ENCODE results near the gene TRIP12.

Gene TRIP12

DNA sequence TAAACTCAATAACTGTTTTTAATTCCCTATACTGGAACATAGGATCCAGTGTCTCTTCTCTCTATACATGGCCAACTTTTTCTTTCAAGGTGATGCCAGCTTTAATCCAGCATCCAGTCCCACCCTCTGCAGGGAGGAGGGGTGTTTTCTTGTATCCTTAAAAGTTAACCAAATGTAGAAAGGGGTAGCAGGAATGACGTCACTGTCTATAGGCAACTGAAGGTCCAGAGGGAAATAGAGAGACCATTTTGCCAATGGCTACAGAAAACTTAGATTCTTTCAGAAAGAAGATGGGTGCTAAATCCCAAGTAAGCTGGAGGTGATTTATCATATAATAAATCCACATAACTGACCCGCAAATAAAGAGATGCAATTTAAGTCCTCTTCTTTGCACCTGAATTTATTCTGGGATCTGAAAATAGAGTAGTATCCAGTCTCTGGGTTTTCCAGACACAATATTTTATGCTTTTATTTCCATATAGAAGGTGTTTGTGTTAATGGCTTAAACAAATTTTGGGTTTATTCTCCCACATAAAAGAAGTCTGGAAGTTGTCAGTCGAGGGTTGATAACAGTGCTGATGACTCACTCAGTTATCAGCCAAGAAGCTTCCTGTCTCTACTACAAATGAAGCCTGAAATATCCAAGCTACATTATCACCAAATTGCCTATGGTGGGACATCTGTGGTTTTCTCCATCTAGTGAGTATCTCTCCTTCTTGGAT is 201.7 kb downstream of the TRIP12 start:
- Mint-ChIP-seq H3K36me3 (no peaks in the 10 kb centered on the region), H3K4me3 (no peak overlapping the region), H3K9me3 (no peaks in the 10 kb centered on the region), H3K27me3 (peaks cover 65% of the 10 kb centered on the region), H3K4me1 (peaks cover 6% of the 10 kb centered on the region), H3K27ac (no peak overlapping the region)
- ATAC-seq, result no peak

DNA sequence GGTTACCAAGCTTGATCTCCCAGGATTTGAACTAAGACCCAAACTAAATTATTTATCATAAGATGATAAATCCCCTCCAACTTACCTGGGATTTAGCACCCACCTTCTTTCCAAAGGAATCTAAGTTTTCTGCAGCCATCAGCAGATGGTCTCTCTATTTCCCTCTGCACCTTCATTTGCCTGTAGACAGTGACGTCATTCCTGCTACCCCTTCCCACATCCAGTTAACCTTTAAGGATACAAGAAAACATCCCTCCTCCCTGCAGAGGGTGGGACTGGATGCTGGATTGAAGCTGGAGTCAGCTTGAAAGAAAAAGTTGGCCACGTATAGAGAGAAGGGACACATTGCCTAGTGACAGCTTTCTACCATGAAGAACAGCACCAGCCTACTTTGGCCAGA is 203.8 kb downstream of the TRIP12 start:
- ATAC-seq, result no peak
- no peak overlapping the region for H3K4me3 Mint-ChIP-seq
- peaks cover 62% of the 10 kb centered on the region for H3K27me3 Mint-ChIP-seq
- H3K9me3 Mint-ChIP-seq, result no peaks in the 10 kb centered on the region
- peaks cover 12% of the 10 kb centered on the region for H3K4me1 Mint-ChIP-seq
- H3K36me3 Mint-ChIP-seq, result no peaks in the 10 kb centered on the region
- H3K27ac Mint-ChIP-seq, result no peak overlapping the region

DNA sequence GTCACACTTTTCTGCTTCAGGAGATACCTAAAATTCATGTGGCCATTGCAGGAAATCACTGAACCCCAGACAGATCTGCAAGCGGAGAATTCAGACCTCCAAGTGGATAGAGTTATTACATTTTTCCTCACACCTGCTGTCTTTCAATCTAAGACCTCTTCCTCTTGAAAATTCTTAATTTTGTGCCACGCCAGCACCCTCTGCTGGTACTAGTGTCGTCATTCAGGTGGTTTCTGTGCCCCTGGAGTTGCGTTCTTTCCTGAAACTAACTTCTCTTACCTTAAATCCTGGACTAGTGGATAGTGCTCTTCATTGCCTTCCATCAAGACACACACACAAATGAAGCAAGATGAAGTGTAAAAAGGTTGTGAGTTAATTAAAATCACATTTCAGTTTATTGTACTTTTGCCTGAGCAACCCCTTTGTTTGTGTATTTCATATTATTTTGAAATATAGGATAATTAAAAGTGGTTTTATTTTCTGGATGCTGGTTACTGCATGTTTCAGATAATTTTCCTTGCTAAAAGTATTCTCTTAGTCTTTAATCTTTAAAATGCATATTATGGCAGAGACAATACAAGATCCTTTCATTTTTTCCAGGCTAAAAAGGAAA is 205.8 kb downstream of the TRIP12 start:
- peaks cover 76% of the 10 kb centered on the region for H3K27me3 Mint-ChIP-seq
- H3K27ac Mint-ChIP-seq, result no peak overlapping the region
- no peaks in the 10 kb centered on the region for H3K36me3 Mint-ChIP-seq
- ATAC-seq, result no peak
- peaks cover 12% of the 10 kb centered on the region for H3K4me1 Mint-ChIP-seq
- no peak overlapping the region for H3K4me3 Mint-ChIP-seq
- H3K9me3 Mint-ChIP-seq, result no peaks in the 10 kb centered on the region

DNA sequence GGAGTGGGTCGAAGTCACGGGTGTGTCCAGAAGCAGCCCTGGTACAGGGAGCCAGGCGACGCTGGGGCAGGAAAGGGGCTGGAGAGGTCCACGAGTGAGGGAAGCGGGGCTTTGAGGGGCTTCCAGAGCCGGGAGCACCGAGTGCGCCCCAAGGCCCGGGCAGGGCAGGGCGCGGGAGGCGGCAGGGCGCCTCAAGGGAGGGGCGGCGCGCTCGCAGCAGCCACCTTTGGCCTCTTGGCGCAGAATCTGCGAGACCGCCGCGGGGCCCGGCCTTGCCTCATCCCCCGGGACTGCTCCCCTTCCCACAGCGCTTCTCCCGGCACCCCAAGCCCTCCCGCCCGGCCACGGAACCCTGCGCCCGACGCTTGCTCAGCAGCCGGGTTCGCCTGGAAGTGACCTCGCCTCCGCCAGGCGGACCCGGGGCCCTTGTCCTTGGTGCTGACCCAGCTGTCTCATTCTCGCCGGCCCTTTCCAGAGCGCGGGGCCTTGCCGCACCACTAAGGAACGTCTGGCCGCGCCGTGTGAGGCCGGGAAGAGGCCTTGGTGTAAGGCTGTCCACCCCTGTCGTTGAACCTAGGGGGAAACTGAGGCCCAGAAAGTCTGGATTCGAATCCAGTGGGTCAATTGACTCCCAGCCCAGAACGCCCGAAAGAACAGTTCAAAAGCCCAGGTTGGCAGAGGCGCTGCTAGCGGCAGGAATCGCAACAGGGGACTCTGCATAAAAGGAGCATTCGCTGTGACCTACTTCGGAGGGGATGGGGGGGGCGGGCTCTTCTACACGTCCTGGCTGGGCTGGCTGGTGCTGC is 206.9 kb downstream of the TRIP12 start:
- no peaks in the 10 kb centered on the region for H3K36me3 Mint-ChIP-seq
- peaks cover 12% of the 10 kb centered on the region for H3K4me1 Mint-ChIP-seq
- peaks cover 80% of the 10 kb centered on the region for H3K27me3 Mint-ChIP-seq
- peak overlapping the region; percentile 60 for H3K4me3 Mint-ChIP-seq
- H3K27ac Mint-ChIP-seq, result no peak overlapping the region
- ATAC-seq, result peak; percentile 34
- no peaks in the 10 kb centered on the region for H3K9me3 Mint-ChIP-seq

DNA sequence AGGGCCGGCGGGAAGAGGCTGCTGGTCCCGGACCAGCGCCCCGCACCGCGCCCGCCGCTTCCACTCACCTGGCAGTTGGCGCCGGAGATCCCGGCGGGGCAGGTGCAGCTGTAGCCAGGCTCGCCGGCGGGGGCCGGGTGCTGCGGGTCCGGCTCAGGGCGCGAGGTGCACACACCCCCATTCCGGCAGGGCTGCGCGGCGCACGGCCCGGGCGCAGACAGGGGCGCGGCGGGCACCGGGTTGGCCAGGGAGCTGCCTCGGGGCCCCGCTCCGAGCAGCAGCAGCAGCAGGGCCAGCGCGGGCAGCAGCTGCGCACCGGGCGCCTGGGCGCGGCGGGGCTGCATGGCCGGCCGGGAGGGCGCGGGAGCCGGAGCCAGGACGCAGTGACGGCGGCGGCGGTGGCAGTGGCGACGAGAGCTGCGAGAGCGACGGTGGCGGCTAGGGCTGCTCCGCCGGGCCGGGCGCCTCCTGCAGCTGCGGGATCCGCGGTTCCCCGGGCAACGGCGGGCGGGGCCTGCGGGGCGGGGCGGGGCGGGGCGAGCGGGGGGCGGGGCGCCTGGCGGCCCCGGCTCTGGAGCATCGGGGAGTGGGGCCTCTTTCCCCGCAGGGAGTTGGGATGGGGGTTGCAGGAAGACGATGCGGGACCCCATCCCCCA is 207.6 kb downstream of the TRIP12 start, which contains the start of gene DNER:
Gene DNER, minus strand, starts transcription at position 476 of the 656 bp plus-strand sequence. Its CDS starts 132 bp downstream, at position 344.
- Mint-ChIP-seq H3K27ac (no peak within 1 kb of the TSS), H3K4me1 (peaks cover 12% of the 10 kb centered on the region), H3K9me3 (no peaks in the 10 kb centered on the region), H3K27me3 (peaks cover 77% of the 10 kb centered on the region), H3K4me3 (peak within 1 kb of the TSS; percentile 60), H3K36me3 (no peaks in the 10 kb centered on the region)
- peak; percentile 81 for ATAC-seq

All from stimulated activated memory B cell treated with anti-CD40 and anti-IgM and Interleukin-4, amounts not matched to agents 10 μg/mL and 1 μg/mL and 100 μg/mL, for 72 hours (primary cell).